BJ (cell line): Measurements from ENCODE around the gene TMLHE. TPM values are rescaled to one million over a fixed set of nuclear protein-coding genes. Genes with fewer than 3 reads are reported as not detected.
A peak's percentile ranks its signal among the peaks of the same experiment; 100 is the strongest.
"Not testable (repeated sequence)": the region's sequence is repeated elsewhere in the genome, so short reads cannot be mapped to it uniquely, and the experiment has no call there.

Experiments used
- CTCF ChIA-PET: fragments of 350-600 bp; formaldehyde crosslinking; extraction: SDS; loops from one replicate; lab custom pipeline; 2021; ENCODE audit warnings: antibody characterized with exemption, inconsistent platforms; lab: Yijun Ruan, JAX
- POLR2A ChIA-PET: fragments of 300-600 bp; sonication (Branson Sonifier 250); formaldehyde crosslinking; extraction: SDS; loops from one replicate; lab custom pipeline; 2021; ENCODE audit warnings: antibody characterized with exemption; lab: Charles Lee
- DNase-seq: peaks from one replicate; pipeline ENCODE4 v3.0.0-alpha.2; 2011; ENCODE audit warnings: low read depth
- H3K27me3 ChIP-seq: 2 replicates; pipeline ENCODE4 v1.6.0; 2011; ENCODE audit warnings: low read length; ENCODE audit not compliant: control insufficient read depth, insufficient read depth
- H3K36me3 ChIP-seq: 2 replicates; pipeline ENCODE4 v1.5.1; 2011; ENCODE audit warnings: low read length; ENCODE audit not compliant: control insufficient read depth, insufficient read depth
- H3K4me3 ChIP-seq: 2 replicates; pipeline ENCODE4 v1.5.1; 2011; ENCODE audit warnings: low read depth, mild to moderate bottlenecking, control low read depth, low read length
- polyA minus RNA-seq: library from RNA; depleted of rRNA, polyadenylated mRNA; stranded (reverse); fragments of >200 nt; gene quantifications from 2 replicates; pipeline ENCODE4 v1.2.3, GENCODE V29; 2011; rRNA and poly(A)+ RNA removed
- polyA plus RNA-seq: library from polyadenylated mRNA; depleted of rRNA; stranded (reverse); fragments of >200 nt; gene quantifications from 2 replicates; pipeline ENCODE4 v1.2.3, GENCODE V29; 2011; rRNA removed
- TF ChIP-seq, protein P1 (sequence below): IDR thresholded peaks from 2 replicates; pipeline ENCODE4 v1.5.1; 2011; ENCODE audit warnings: low read depth, mild to moderate bottlenecking, control low read depth, inconsistent platforms, low read length, moderate library complexity; ENCODE audit not compliant: insufficient read depth

The TMLHE gene
- polyA plus RNA-seq (14.5 and 16.8 TPM in 2 replicates), polyA minus RNA-seq (29.2 and 29.7 TPM in 2 replicates)

GRCh38 chrX:155612312-155613224, at the start of gene TMLHE, which contains the start of gene SPRY3:
Gene TMLHE, minus strand, starts transcription at chrX:155612952. Its CDS starts 67,676 bp downstream, at chrX:155545276.
Gene SPRY3, plus strand, starts transcription at chrX:155612586.
- POLR2A ChIA-PET = no interaction called here
- Histone ChIP-seq H3K27me3 (no peaks in the 10 kb centered on the region), H3K4me3 (peak within 1 kb of the TSS; percentile 67), H3K36me3 (no peaks in the 10 kb centered on the region)
- peak; percentile 13 for DNase-seq
- CTCF ChIA-PET = no interaction called here
- TF ChIP-seq, protein P1, sequence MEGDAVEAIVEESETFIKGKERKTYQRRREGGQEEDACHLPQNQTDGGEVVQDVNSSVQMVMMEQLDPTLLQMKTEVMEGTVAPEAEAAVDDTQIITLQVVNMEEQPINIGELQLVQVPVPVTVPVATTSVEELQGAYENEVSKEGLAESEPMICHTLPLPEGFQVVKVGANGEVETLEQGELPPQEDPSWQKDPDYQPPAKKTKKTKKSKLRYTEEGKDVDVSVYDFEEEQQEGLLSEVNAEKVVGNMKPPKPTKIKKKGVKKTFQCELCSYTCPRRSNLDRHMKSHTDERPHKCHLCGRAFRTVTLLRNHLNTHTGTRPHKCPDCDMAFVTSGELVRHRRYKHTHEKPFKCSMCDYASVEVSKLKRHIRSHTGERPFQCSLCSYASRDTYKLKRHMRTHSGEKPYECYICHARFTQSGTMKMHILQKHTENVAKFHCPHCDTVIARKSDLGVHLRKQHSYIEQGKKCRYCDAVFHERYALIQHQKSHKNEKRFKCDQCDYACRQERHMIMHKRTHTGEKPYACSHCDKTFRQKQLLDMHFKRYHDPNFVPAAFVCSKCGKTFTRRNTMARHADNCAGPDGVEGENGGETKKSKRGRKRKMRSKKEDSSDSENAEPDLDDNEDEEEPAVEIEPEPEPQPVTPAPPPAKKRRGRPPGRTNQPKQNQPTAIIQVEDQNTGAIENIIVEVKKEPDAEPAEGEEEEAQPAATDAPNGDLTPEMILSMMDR = no peak

DNA sequence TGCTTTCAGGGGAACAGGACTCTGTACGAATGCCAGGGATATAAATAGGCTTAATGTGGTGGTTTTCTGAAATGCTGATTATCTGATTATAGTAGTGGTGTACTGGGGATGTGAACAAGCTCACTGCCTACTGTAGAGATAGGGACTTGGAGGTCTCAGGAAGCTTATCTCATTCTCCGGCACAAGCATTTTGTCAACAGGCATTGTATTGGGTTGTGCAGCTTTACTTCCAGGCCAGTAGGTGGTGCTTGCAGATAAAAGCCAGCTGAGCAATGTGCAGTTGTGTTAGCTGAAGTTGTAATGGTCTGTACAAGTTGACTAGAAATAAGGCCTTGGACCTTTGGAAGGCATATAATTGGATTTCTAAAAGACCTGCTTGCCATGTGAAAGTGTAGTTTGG, 49.5 kb upstream of the TMLHE start:
- TF ChIP-seq, protein P1 = 0 out of 2 replicates have a peak, but pooled peaks have one; percentile 15
- no peak for DNase-seq
- Histone ChIP-seq H3K4me3 (no peak overlapping the region), H3K36me3 (no peaks in the 10 kb centered on the region), H3K27me3 (no peaks in the 10 kb centered on the region)
- ChIA-PET CTCF (no interaction called here), POLR2A (no interaction called here)

DNA sequence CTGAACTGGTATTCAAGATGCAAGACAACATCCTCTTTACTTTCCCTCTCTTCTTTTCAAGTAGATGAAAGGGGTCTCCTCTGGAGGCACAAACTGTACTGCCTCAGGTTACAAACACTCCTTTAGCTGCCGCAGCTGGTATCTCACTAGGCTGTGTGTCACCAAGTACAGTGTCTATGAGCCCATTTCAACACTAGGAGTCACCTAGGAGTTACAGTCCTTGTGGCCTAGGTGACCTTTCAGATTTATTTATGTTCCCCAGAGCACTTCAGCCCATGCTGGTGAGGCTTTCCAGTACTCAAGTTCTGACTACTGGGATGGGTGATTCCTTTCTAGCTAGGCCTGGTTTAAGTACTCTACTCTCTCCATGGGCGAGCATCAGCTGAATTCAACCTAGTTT, 32.4 kb upstream of the TMLHE start:
- ChIA-PET POLR2A (no interaction called here), CTCF (no interaction called here)
- Histone ChIP-seq H3K36me3 (no peaks in the 10 kb centered on the region), H3K27me3 (no peaks in the 10 kb centered on the region), H3K4me3 (no peak overlapping the region)
- no peak for DNase-seq
- TF ChIP-seq, protein P1 = no peak

DNA sequence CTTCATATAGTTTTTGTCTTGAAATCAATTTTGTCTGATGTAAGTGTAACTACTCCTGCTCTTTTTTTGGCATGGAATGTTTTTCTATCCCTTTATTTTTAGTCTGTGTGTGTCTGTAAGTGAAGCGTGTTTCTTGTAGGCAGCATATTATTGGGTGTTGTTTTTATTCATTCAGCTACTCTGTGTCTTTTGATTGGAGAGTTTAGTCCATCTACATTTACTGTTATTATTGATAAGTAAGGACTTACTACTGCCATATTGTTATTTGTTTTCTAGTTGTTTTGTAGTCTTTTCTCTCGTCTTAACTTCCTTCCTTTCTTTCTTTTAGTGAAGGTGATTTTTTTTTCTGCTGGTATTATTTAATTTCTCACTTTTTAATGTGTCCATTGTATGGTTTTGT, 30.5 kb upstream of the TMLHE start:
- ChIA-PET POLR2A (no interaction called here), CTCF (no interaction called here)
- TF ChIP-seq, protein P1 = no peak
- no peaks in the 10 kb centered on the region for H3K27me3 ChIP-seq
- DNase-seq = no peak
- no peaks in the 10 kb centered on the region for H3K36me3 ChIP-seq
- no peak overlapping the region for H3K4me3 ChIP-seq

- H3K36me3 ChIP-seq, DNase-seq, CTCF ChIA-PET, H3K27me3 ChIP-seq, POLR2A ChIA-PET: not testable (repeated sequence)
- peak overlapping the region; percentile 21; the same call in 1 of the 2 replicates for H3K4me3 ChIP-seq
These were observed 28.6 kb upstream of the TMLHE start for GRCh38 chrX:155641371-155641770.
